ENCODE data around the gene TXN. TPM values are rescaled to one million over a fixed set of nuclear protein-coding genes. Genes with fewer than 3 reads are reported as not detected.
"Not testable (repeated sequence)": the region's sequence is repeated elsewhere in the genome, so short reads cannot be mapped to it uniquely, and the experiment has no call there.

TXN gene
- total RNA-seq, 2 donors from 2014 or later: 56.9 to 164 TPM

DNA sequence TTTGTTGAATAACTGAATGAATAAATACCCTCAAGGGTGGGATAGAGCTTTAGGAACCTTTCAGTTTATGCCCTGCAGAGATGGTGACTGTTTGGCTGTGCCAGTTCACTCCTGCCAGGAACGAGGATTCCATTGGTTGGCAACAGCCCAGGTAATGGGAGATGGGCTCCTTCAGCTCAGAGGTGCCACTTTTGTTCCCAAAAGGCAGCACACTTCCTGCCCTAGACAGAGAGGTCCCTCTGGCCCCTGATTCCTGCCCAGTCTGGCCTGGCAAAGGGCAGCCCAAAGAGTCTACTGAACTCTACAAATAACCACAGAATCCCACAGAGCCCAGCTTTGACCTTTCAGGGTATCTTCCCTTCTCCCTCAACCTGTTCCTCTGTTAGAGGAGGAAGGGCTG, 49.9 kb downstream of the TXN start:
- TF ChIP-seq POLR2AphosphoS5 (IDR thresholded peaks at IDR 0.05): no peak
- no peak for TF ChIP-seq CTCF (IDR thresholded peaks at IDR 0.05)
- no peak for TF ChIP-seq POLR2A (IDR thresholded peaks at IDR 0.05)
- Histone ChIP-seq H3K4me3 (peak overlapping the region; percentile 31 to 40), H3K36me3 (no peaks in the 10 kb centered on the region), H3K9me3 (no peaks in the 10 kb centered on the region), H3K27me3 (replicated peaks; ENCODE audit: insufficient read depth) (no peaks in the 10 kb centered on the region), H3K27ac (peak overlapping the region; percentile 92 to 94), H3K4me1 (replicated peaks) (peaks cover 4% of the 10 kb centered on the region)
- intact Hi-C loops (cut with DNase I): no loop called here
- 16% methylated on average over 1 of the region's 1 CpG for WGBS
- peak; percentile 51 for DNase-seq (ENCODE audit: low spot score)

GRCh38 chr9:110205612-110206011, 50.7 kb downstream of the TXN start:
- H3K9me3 ChIP-seq; H3K27me3 ChIP-seq (replicated peaks; ENCODE audit: insufficient read depth); H3K4me1 ChIP-seq (replicated peaks); intact Hi-C loops (cut with DNase I); H3K36me3 ChIP-seq; DNase-seq (ENCODE audit: low spot score): not testable (repeated sequence)
- 86% methylated on average over 5 of the region's 5 CpGs for WGBS
- H3K27ac ChIP-seq: peak overlapping the region; percentile 92 to 94
- H3K4me3 ChIP-seq: peak overlapping the region; percentile 4 to 40

- Histone ChIP-seq H3K36me3 (no peaks in the 10 kb centered on the region), H3K4me1 (replicated peaks) (peaks cover 4% of the 10 kb centered on the region), H3K27me3 (replicated peaks; ENCODE audit: insufficient read depth) (no peaks in the 10 kb centered on the region), H3K9me3 (no peaks in the 10 kb centered on the region), H3K4me3 (no peak overlapping the region), H3K27ac (no peak overlapping the region)
- no peak for DNase-seq (ENCODE audit: low spot score)
- TF ChIP-seq CTCF (IDR thresholded peaks at IDR 0.05) (no peak), POLR2A (IDR thresholded peaks at IDR 0.05) (no peak), POLR2AphosphoS5 (IDR thresholded peaks at IDR 0.05) (no peak)
- intact Hi-C loops (cut with DNase I): no loop called here
- 87% methylated on average over 6 of the region's 6 CpGs for WGBS
These were observed 54.1 kb downstream of the TXN start for GRCh38 chr9:110202232-110202631.

DNA sequence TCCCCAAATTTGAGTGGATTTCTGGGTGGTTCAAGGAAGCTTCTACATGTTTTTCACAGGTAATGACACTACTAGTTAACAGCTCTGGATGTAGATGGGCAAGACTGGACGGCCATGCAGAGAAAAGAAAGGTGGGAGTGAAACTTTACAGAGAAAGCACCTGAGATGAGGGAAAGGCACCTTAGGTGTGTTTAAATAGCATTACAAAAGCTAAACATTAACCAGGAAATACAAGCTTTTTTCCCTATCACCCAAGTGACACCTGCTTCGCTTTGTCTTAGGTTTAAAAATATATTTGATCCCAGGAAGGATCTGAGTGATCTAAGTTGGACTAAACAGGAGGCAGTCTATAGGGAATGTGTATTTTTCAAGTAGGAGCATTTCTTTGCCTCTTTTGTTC, 56.7 kb downstream of the TXN start:
- 63% methylated on average over 2 of the region's 2 CpGs for WGBS
- no peak for TF ChIP-seq CTCF (IDR thresholded peaks at IDR 0.05)
- TF ChIP-seq POLR2AphosphoS5 (IDR thresholded peaks at IDR 0.05): no peak
- no peak for TF ChIP-seq POLR2A (IDR thresholded peaks at IDR 0.05)
- H3K36me3 ChIP-seq: no peaks in the 10 kb centered on the region
- H3K9me3 ChIP-seq: no peaks in the 10 kb centered on the region
- intact Hi-C loops (cut with DNase I): no loop called here
- no peak overlapping the region for H3K27ac ChIP-seq
- no peaks in the 10 kb centered on the region for H3K27me3 ChIP-seq (replicated peaks; ENCODE audit: insufficient read depth)
- no peak overlapping the region for H3K4me3 ChIP-seq
- peaks cover 4% of the 10 kb centered on the region for H3K4me1 ChIP-seq (replicated peaks)
- no peak for DNase-seq (ENCODE audit: low spot score)

DNA sequence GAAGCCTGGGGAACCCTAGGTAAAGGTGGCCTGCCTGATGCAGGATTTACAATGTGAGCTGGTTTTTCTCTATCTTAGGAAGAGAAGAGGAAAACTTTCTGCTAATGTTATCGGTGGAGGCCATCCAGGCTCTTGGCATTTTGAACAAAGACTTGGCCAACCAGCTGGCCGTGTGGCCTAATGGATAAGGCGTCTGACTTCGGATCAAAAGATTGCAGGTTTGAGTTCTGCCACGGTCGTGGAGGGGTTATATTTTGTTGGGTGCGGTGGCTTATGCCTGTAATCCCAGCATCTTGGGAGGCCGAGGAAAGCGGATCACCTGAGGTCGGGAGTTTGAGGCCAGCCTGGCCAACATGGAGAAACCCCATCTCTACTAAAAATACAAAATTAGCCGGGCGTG, 58.0 kb downstream of the TXN start:
- no peaks in the 10 kb centered on the region for H3K27me3 ChIP-seq (replicated peaks; ENCODE audit: insufficient read depth)
- intact Hi-C loops (cut with DNase I): no loop called here
- H3K36me3 ChIP-seq: no peaks in the 10 kb centered on the region
- no peak overlapping the region for H3K4me3 ChIP-seq
- WGBS: 91% methylated on average over 12 of the region's 12 CpGs
- H3K9me3 ChIP-seq: no peaks in the 10 kb centered on the region
- TF ChIP-seq CTCF (IDR thresholded peaks at IDR 0.05) (no peak), POLR2A (IDR thresholded peaks at IDR 0.05) (no peak), POLR2AphosphoS5 (IDR thresholded peaks at IDR 0.05) (no peak)
- no peak overlapping the region for H3K27ac ChIP-seq
- no peak for DNase-seq (ENCODE audit: low spot score)
- no peaks in the 10 kb centered on the region for H3K4me1 ChIP-seq (replicated peaks)
